Activated CD8-positive, alpha-beta memory T cell treated with anti-CD3 and anti-CD28 coated beads for 24 hours (primary cell): Measurements from ENCODE around the gene MYO9A.
"Not testable (repeated sequence)": the region's sequence is repeated elsewhere in the genome, so short reads cannot be mapped to it uniquely, and the experiment has no call there.

ENCODE experiments used
- DNase-seq: peaks from one replicate; pipeline ENCODE4 v3.0.0-alpha.2; 2020

The MYO9A gene

GRCh38 chr15:72136170-72137051 is 18.5 kb upstream of the MYO9A start:
- DNase-seq, result no peak

GRCh38 chr15:72135719-72136118 is 17.8 kb upstream of the MYO9A start:
- DNase-seq, result no peak

- no peak for DNase-seq
Observed at GRCh38 chr15:72133211-72133610, 15.3 kb upstream of the MYO9A start.

GRCh38 chr15:72131922-72132321 is 14.0 kb upstream of the MYO9A start:
- DNase-seq, result no peak

- DNase-seq, result no peak
Observed at GRCh38 chr15:72130272-72130671, 12.3 kb upstream of the MYO9A start.

- no peak for DNase-seq
Observed at GRCh38 chr15:72128359-72128758, 10.4 kb upstream of the MYO9A start.

GRCh38 chr15:72127724-72128322 is 9.9 kb upstream of the MYO9A start:
- no peak for DNase-seq

GRCh38 chr15:72124218-72124617 is 6.3 kb upstream of the MYO9A start:
- DNase-seq, result no peak

- no peak for DNase-seq
Observed at GRCh38 chr15:72117486-72118016, 399 bp downstream of the MYO9A start.

GRCh38 chr15:72116731-72117485 is 1.0 kb downstream of the MYO9A start:
- DNase-seq, result no peak

- no peak for DNase-seq
Observed at GRCh38 chr15:72113347-72114031, 4.5 kb downstream of the MYO9A start.

- no peak for DNase-seq
Observed at GRCh38 chr15:72112805-72113204, 5.1 kb downstream of the MYO9A start.

GRCh38 chr15:72112116-72112515 is 5.8 kb downstream of the MYO9A start:
- DNase-seq, result no peak

GRCh38 chr15:72110355-72110754 is 7.6 kb downstream of the MYO9A start:
- DNase-seq, result no peak

GRCh38 chr15:72106068-72106467 is 11.9 kb downstream of the MYO9A start:
- no peak for DNase-seq

GRCh38 chr15:72105111-72105510 is 12.8 kb downstream of the MYO9A start:
- no peak for DNase-seq

GRCh38 chr15:72100551-72100950 is 17.4 kb downstream of the MYO9A start:
- DNase-seq, result not testable (repeated sequence)

GRCh38 chr15:72099155-72099554 is 18.8 kb downstream of the MYO9A start:
- no peak for DNase-seq

- no peak for DNase-seq
Observed at GRCh38 chr15:72098040-72098439, 19.9 kb downstream of the MYO9A start.

- no peak for DNase-seq
Observed at GRCh38 chr15:72096796-72097195, 21.2 kb downstream of the MYO9A start.

- DNase-seq, result no peak
Observed at GRCh38 chr15:72092691-72093090, 25.3 kb downstream of the MYO9A start.

- no peak for DNase-seq
Observed at GRCh38 chr15:72092006-72092405, 25.9 kb downstream of the MYO9A start.
